ENCODE measurements around the gene ZNF536. TPM values are rescaled to one million over a fixed set of nuclear protein-coding genes. Genes with fewer than 3 reads are reported as not detected.

ZNF536 gene
- total RNA-seq, 3 donors from 2014 or later, result 1.3 to 7.3 (median 1.3) TPM

DNA sequence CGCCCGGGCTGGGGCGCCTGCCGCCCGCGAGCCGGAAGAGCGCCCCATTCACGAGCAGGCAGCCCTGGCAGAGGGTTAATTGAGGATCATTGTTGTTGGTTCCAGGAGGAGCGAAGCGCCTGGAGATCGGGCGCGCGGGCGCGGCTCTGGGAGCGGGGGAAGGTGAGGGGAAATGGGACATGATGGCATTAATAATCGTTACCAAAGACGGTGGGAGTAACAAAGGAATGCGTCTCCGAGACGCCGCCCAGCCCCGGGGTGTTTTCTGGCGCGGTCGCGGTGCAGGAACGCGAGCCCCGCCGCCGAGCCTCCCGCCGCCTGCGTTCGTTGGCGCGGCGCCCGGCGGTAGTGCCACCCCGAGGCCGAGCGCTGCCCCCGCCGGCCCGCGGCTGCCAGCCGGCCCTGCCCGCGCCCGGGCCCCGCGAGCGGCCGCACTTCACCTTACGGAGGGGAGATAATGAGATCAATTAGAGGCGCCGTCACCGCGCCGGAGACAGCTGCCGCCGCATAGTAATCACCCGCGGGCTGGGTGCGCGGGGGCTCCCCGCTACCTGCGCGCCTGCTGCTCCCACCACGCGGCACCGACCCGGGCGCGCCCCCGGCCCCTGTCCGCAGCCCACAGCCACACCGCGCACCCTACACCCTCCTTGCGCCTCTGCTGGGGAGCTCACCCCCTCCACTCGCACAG, 2.8 kb downstream of the ZNF536 start:
- intact Hi-C loops (cut with DNase I, micrococcal nuclease), result no loop called here
- no peak for DNase-seq
- Histone ChIP-seq H3K9me3 (no peaks in the 10 kb centered on the region), H3K36me3 (ENCODE audit: low read depth) (no peaks in the 10 kb centered on the region), H3K4me1 (ENCODE audit: low read depth) (no peaks in the 10 kb centered on the region), H3K4me3 (no peak overlapping the region)
- TF ChIP-seq, protein P1, sequence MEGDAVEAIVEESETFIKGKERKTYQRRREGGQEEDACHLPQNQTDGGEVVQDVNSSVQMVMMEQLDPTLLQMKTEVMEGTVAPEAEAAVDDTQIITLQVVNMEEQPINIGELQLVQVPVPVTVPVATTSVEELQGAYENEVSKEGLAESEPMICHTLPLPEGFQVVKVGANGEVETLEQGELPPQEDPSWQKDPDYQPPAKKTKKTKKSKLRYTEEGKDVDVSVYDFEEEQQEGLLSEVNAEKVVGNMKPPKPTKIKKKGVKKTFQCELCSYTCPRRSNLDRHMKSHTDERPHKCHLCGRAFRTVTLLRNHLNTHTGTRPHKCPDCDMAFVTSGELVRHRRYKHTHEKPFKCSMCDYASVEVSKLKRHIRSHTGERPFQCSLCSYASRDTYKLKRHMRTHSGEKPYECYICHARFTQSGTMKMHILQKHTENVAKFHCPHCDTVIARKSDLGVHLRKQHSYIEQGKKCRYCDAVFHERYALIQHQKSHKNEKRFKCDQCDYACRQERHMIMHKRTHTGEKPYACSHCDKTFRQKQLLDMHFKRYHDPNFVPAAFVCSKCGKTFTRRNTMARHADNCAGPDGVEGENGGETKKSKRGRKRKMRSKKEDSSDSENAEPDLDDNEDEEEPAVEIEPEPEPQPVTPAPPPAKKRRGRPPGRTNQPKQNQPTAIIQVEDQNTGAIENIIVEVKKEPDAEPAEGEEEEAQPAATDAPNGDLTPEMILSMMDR (IDR thresholded peaks at IDR 0.05), result no peak
- ATAC-seq, result no peak

- H3K4me1 ChIP-seq (ENCODE audit: low read depth), result no peaks in the 10 kb centered on the region
- H3K4me3 ChIP-seq, result no peak overlapping the region
- TF ChIP-seq, protein P1 (IDR thresholded peaks at IDR 0.05), result no peak
- no peaks in the 10 kb centered on the region for H3K9me3 ChIP-seq
- intact Hi-C loops (cut with DNase I, micrococcal nuclease), result no loop called here
- no peaks in the 10 kb centered on the region for H3K36me3 ChIP-seq (ENCODE audit: low read depth)
- DNase-seq (no peak), ATAC-seq (no peak)
Measured at GRCh38 chr19:30375553-30376031, 3.4 kb downstream of the ZNF536 start.

- H3K36me3 ChIP-seq (ENCODE audit: low read depth), result no peaks in the 10 kb centered on the region
- H3K9me3 ChIP-seq, result no peaks in the 10 kb centered on the region
- DNase-seq (no peak), ATAC-seq (no peak)
- H3K4me3 ChIP-seq, result no peak overlapping the region
- intact Hi-C loops (cut with DNase I, micrococcal nuclease), result no loop called here
- no peaks in the 10 kb centered on the region for H3K4me1 ChIP-seq (ENCODE audit: low read depth)
- TF ChIP-seq, protein P1 (IDR thresholded peaks at IDR 0.05), result no peak
Measured at GRCh38 chr19:30376272-30376671, 4.1 kb downstream of the ZNF536 start.

DNA sequence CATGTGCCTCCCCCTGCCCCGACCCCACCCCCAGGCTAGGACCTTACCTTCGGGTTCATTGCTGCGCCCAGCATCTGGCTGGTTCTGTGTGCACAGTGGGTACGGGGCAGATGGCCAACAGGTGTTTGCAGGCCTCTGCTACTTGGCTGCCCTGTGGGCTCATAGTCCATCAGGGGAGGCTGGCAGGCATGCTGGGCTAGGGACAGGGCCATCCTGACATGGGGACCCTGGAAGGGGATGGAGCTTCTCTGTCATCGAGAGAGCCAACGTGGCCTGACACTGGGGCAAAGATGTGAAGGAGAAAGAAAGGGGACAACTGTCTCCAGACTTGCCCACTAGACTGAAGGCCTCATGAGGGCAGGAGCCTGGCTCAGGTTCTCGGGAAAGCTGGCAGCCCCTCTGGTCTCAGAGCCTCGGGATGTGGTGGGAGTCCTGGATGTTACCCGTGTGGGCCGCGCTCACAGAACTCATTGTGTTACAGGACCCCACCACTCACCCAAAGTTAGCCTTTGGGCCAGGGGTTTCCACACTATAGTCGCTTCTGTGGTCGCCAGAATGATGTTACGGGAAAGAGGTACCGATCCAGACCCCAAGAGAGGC, 4.7 kb downstream of the ZNF536 start:
- Histone ChIP-seq H3K9me3 (no peaks in the 10 kb centered on the region), H3K36me3 (ENCODE audit: low read depth) (no peaks in the 10 kb centered on the region), H3K4me1 (ENCODE audit: low read depth) (no peaks in the 10 kb centered on the region), H3K4me3 (no peak overlapping the region)
- TF ChIP-seq, protein P1 (IDR thresholded peaks at IDR 0.05), result no peak
- no peak for ATAC-seq
- intact Hi-C loops (cut with DNase I, micrococcal nuclease), result no loop called here
- DNase-seq, result no peak

GRCh38 chr19:30378701-30379100, 6.5 kb downstream of the ZNF536 start:
- H3K36me3 ChIP-seq (ENCODE audit: low read depth), result no peaks in the 10 kb centered on the region
- ATAC-seq (no peak), DNase-seq (no peak)
- no peak overlapping the region for H3K4me3 ChIP-seq
- TF ChIP-seq, protein P1 (IDR thresholded peaks at IDR 0.05), result no peak
- no peaks in the 10 kb centered on the region for H3K9me3 ChIP-seq
- no peaks in the 10 kb centered on the region for H3K4me1 ChIP-seq (ENCODE audit: low read depth)
- intact Hi-C loops (cut with DNase I, micrococcal nuclease), result no loop called here

Data from mucosa of descending colon (tissue), 3 donors.